Right ventricle myocardium superior (tissue), 1 donor: ENCODE results near the gene VDAC1. TPM values are rescaled to one million over a fixed set of nuclear protein-coding genes. Genes with fewer than 3 reads are reported as not detected.

Source experiments
- ATAC-seq: fragments of 200-7000 bp; cut with Tn5 transposase; one replicate; pipeline ENCODE4 v1.9.1; 2020; ENCODE audit warnings: mild to moderate bottlenecking; ENCODE audit not compliant: poor library complexity
- DNase-seq: peaks from one replicate; pipeline ENCODE4 v3.0.0-alpha.2; 2020
- intact Hi-C: fragments of 100-400 bp; cut with DNase I; formaldehyde crosslinking; loops from one replicate; pipeline ENCODE4 v1.11.2; 2022
- total RNA-seq: library from RNA; stranded (reverse); fragmentation: NEBNext Ultra II Directional; extraction: Animal tissue kit (Norgen Biotek cat#: 25700); gene quantifications from one replicate; pipeline ENCODE4 v1.2.1, GENCODE V29; 2021
- donor health status: DM: no; HTN: yes; CAD: no; lungs with severe emphysema.

The VDAC1 gene
- total RNA-seq, 1 donor from 2014 or later, result 475 TPM

DNA sequence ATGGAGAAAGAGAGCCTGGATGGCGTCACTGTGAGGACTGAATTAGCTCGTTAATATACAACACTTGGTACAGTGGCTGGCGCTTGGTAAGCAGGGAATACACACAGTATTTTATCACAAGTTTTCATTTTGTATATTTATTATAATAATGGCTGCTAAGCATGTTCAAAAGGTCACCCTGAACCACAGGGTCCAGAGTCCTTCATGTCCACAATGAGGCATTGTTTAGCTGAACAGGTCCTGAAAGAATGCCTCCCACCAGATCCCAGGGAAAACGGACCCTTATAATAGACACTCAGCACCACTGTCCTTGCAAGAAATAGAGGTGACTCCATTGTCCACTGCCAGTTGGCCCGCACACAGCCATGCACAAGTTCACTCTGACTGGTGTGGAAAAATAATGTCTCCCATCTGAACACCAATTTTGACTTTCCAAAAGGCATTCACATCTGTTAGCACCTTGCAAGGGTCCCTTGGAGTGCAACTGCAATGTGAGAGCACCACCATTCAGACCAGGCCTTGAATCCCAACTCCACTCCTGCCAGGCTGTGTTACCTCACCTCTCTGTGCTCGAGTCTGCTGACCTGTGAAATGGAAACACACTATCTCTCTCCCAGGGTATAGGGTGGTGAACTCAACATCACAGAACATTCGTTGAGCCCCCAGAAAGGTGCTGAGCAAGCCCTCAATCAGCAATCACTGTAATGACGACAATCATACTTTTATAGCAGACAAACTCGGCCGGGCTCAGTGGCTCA lies 3.9 kb downstream of the VDAC1 start:
- intact Hi-C loops, result no loop called here
- DNase-seq, result peak; percentile 20
- ATAC-seq, result no peak

DNA sequence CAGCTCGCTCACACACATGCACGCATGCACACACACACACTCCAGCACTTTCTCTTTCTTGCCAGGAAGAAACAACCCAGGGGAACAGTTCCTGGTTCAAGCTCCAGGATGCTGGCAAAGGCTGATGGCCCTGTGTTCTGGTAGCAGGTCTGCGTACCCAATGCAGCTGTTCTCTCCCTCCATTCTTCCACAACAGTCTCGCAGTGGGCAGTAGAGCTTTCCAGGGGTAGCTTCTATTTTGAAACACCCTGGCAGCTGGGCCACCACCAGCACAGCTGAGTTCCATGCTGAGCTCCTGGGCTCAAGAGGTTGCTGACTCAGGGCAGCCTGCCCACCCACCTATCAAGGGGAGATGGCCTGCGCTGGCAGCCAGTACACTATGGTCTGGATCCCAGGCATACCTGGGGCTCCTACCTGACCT lies 4.7 kb downstream of the VDAC1 start:
- intact Hi-C loops, result no loop called here
- ATAC-seq (peak; percentile 14), DNase-seq (peak; percentile 65)

DNA sequence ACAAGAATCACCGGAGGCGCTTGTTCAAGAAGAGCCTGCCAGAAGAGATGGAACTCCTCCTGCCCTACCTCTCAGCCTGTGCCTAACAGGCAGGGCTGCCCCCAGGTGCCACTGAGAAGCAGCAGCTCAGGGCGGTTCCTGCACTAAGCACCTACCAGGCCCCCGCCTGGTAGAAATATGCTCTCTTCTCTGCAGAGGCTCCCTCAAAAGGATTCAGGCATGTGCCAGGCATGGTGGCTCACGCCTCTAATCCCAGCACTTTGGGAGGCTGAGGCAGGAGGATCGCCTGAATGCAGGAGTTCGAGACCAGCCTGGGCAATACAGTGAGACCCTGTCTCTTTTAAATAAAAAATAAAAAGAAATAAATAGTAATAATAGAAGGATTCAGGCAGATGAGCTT lies 6.0 kb downstream of the VDAC1 start:
- ATAC-seq, result no peak

DNA sequence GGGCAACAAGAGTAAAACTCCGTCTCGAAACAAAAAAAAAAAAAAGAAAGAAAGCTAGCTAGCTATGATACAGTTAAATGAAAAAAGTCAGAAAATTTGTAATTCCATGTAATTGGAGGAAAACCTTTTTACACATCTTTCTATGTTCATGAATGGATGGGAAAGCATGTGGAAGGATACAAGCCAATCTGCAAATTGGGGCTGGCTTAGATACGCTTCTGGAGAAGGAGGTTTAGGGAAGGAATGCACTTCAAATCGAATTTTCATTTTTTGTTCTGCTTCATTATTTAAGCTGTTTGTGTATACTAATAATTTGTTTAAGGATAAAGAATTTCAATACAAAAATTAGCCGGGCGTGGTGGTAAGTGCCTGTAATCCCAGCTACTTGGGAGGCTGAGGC lies 6.7 kb downstream of the VDAC1 start:
- DNase-seq, result no peak
- intact Hi-C loops, result no loop called here
- ATAC-seq, result no peak

More for the DNA sequence above, 6.0 kb downstream of the VDAC1 start:
- DNase-seq, result no peak
- intact Hi-C loops, result no loop called here

DNA sequence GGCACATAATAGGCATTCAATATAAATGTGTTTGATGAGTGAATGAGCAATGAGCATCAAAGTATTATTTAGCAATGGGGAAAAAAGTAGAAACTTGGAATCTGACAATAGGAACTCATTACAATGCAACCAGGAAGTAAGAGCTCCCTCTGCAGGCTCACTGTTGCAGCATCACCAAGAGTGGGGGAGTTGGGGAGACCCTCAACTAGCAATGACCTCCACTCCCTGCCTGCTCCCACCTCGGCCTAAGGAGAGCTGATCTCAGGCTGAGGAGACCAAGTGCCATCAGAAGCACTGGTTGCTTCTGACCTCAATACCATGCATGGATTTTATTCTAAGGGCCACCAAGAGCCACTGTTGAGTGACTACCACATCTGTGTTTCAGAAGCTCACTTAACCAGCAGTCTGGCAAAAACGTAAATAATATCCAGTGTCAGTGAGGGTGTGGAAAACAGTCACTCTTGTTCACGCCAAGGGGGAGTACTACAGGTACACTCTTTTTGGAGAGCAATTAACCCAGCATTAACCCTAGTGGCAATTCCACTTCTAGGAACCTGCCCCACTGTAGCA lies 8.0 kb downstream of the VDAC1 start:
- DNase-seq (no peak), ATAC-seq (no peak)
- intact Hi-C loops, result no loop called here

DNA sequence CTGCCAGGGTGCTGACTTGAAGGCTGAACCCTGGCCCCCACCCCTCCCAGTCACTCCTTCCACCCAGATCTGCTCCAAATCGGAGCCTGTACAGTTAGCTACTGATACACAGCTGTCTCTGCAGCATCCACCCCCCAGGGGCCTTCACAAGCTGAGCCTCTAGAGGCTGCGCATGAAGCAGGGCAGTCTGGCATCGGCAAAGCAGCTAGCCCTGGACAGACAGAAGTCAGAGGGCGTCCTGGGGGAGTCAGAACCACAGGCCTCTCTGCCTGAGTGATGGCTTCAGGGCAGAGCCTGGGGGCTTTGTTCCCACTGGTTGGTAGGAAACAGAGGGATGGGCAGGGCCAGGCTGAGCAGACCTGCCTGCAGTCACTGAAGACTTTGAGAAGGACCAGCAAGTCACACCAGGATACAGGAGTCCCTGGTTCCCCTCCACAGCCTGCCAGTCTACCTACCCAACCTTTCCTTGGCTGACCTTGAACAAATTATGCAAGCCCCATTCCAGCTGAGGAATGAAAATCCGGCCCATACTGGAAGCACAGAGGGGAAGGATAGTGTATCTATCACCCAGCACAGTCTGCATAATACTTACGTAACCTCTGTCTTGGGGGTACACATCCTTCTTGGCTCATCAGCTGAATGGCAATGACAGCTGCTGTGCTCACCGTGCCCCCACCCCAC lies 8.8 kb downstream of the VDAC1 start:
- intact Hi-C loops, result no loop called here
- ATAC-seq (peak; percentile 14), DNase-seq (no peak)

DNA sequence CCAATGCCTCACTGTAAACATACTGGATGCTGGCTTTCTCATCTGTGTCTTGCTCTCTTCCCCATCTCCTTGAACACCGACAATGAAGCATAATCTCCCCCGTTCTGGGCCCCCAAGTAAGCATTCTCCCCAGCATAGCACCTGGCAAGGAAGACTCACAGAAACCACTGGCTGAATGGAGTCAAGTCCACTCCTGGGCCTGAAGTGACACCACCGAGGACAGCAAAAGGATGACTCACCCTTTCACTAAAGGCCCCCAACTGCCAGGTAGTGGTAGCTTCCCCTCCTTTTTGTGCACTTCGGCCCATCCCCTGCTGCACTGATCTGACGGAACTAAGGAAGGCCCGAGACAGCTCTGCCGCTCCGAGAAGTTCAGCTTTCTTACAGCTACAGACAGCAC lies 9.4 kb downstream of the VDAC1 start:
- DNase-seq (no peak), ATAC-seq (peak; percentile 4)
- intact Hi-C loops, result no loop called here

DNA sequence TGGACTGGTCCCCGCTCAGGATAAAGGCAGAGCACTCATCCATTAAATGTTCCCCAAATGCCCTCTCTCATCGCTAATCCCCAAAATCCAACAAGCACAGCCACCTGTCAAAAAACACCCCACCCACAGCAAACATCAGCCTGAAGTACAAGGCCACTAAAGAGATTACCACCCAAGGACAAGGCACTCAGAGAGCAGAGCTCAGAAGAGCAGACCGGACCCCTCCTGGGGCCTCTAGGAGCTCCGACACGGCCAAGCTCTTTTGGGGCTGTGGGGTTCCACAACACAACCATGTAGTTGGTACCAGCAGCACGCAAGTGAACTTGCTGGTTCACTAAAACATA lies 9.8 kb downstream of the VDAC1 start:
- ATAC-seq, result peak; percentile 4
- intact Hi-C loops, result no loop called here

DNA sequence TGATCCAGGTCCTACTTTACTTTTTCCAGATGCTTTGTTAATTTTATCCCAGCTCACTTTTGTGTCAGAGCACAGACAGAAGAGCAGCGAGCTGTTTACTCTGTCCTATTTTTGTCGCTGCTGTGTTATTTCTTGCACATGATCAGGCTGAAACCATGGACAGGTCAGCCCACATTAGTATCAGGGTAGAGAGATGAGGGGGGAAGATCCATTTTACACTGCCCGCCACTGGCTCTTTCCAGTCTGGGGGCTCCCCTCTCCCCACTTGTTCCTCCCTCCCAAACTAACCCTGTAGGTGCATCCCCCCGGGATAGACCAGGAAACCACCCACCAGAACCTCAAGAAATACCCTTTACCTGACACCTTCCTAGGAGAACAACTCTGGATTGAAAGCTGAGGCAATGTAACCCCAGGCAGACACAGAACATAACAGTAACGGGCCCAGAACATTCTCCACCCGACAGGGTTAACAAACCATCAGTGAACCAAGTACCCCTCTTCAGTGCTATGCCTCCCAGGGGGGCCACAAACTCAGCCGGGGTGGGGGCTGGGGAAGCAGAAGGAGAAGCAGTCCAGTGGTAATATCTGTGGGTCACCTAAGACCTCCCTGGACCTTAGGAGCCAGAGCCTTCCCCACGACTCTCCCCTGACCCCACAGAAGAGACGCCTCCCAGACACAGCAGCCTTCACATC lies 10.3 kb downstream of the VDAC1 start:
- DNase-seq (no peak), ATAC-seq (peak; percentile 58)
- intact Hi-C loops, result no loop called here

More for the DNA sequence above, 9.8 kb downstream of the VDAC1 start:
- no peak for DNase-seq

DNA sequence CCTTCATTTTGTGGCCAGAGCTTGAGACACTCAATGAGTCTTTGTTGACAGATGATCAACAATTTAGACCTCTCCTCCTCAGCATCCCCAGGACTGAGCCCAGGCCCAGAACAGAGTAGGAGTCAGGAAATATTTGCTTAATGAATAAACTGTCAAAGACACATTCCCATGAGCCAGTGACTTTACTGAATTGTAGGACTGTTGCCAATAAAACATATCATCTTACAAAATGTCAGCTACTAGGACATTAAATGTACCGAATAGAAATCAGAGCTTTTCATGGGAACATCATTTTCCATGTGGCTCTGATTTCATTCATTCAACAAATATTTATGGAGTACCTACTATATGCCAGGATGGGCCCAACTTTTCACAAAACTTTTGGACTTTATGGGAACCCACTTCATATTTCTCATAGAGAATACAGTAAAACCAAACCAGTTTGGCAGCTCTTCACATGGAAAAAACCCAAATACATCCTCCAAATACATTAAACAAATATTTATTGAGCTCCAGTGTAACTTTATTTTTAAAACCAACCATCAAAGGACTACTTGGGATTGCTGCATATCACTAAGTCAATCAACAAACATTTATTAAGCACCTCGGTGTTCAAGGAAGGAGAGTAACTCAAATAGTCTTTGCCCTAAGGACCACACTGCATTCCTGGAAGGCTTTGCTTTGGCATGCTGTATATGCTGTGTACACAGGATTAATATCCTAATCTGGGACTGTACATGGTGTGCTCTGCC lies 11.4 kb downstream of the VDAC1 start:
- DNase-seq (no peak), ATAC-seq (no peak)
- intact Hi-C loops, result no loop called here

DNA sequence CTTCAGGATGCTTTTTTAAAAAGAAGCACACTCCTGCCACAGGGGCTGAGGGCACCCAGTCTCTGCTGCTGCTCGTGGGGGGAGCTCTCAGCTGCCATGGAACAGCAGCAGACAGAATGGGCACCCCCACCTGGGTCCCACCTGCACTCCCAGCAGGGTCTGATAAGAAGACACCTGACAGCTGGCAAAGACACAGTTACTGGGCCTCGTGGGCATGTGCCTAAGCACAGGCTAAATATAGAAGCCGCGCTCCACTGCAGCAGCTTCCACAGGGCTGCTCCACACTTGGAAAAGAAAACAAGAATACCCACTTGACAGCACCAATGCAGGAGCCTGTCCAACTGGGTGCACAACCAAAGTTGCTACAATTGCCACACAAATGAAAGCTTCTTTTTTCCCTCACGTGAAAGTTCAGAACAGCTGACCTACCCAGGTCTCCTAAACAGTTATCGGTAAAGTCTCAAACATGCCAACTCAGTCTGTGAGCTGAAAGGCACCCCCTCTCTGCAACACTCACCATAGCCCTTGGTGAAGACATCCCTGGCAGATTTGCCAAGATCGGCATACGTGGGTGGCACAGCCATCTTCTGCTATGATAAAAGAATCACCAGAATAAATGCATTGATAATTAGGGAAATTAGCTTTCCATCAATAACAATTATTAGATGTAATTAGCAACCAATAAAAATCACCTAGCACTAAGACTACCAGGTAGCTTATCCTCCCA lies 12.2 kb downstream of the VDAC1 start:
- intact Hi-C loops, result no loop called here
- ATAC-seq (peak; percentile 69), DNase-seq (peak; percentile 64)

DNA sequence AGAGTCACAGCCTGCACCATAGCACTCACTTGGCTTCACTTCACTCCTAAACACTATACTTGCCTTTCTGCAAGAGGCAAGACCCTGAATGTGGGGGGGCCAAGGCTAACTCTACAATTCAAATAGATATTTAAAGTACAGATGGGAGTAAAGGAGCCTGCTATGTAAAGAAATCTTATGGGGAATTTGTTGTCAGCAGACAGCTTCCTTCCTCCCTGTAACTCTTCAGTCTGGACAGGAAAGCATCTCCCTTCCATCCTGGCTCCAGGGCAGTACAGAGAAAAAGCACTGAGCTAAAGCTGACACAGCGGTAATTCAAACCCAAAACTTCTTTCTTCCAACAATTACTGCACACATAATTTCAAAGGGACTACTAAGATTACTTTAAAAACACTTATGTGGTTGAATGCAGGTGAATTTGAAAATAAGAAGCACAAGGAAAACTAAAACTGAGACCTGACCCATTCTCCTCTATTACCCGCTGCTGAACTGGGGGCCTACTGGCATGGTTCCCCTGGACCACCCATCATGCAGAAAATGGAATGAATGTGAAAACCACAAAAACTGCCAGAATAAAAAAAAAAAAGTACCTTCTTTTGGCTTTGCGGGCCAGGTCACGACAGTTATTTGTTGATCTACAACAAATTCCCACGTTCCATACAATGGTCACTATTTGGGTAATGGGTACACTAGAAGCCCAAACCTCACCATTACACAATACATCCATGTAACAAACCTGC lies 13.4 kb downstream of the VDAC1 start:
- ATAC-seq (no peak), DNase-seq (no peak)
- intact Hi-C loops, result no loop called here

DNA sequence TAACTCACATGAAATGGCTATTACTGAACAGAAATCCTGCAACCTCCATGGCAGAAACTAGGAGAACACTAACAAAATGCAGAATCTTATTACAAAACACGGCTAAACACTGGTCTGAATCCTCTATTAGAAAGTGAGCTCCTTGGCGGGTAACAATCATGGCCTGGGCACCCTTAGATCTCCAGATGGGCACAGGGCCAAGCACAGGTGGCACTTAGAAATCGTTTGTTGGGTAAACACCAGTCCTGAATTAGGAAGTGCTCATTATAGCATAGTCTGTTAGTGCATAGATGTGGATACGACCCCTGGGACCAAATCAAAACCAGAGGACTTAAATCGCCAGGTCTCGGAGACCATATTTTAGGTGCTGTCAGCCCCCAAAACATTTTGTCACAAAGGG lies 14.4 kb downstream of the VDAC1 start:
- no peak for ATAC-seq
- no peak for DNase-seq
- intact Hi-C loops, result no loop called here

DNA sequence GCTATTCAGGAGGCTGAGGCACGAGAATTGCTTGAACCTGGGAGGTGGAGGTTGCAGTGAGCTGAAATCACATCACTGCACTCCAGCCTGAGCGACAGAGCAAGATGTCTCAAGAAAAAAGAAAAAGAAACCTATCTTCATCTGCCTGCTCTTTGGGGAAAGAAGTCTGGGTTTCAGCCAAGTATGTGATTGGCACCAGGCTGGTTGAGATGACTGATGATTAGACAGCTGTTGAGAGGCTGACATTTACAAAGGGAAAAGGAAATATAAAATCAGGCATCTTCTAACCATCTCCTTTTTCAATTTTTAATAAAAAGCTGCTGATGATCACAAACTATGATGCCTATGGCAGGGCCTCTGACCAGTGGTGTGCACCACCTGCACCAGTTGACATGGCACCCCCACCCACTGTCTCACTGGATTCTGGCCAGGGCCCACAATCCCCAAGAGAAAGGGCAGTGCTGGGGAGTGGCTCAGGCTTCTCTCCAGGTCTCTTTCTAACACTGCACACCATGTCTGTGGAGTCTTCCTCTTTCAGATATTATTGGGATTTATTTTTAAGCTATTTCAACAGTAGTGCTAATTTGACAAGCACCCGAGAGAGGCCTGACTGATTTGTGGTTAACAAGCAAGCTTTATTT lies 19.1 kb downstream of the VDAC1 start:
- no peak for DNase-seq
- no peak for ATAC-seq
- intact Hi-C loops, result no loop called here

DNA sequence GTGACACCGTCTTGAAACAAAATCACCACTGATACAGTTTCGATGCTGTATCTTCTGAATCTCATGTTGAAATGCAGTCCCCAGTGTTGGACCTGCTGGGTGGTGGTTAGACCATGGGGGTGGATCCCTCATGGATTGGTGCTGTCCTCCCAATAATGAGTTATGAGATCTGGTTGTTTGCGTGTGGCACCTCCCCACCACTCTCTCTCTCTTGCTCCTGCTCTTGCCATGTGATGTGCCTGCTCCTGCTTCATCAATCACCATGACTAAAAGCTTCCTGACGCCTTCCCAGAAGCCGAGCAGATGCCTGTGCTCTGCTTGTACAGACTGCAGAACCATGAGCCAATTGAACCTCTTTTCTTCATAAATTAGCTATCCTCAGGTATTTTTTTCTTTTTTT lies 21.1 kb downstream of the VDAC1 start:
- ATAC-seq, result no peak
- intact Hi-C loops, result no loop called here

DNA sequence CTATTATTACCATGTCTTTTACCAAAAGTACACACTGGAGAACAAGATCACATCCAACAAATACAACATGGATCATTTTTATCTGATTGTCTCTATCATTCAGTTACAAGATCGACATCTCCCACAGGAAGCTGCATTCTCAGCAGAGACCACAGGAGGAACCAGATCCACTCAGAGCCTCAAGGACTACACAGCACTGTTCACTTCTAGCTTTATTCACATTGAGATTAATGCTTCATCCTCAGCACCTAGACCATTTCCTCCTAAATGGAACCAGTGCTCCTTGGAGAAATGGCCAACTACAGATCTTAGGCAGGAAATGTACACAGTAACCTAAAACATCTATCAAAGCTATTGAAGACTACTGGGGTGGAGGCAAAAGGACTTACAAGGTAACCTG lies 23.1 kb downstream of the VDAC1 start:
- ATAC-seq (no peak), DNase-seq (no peak)
- intact Hi-C loops, result no loop called here

More for the DNA sequence above, 21.1 kb downstream of the VDAC1 start:
- DNase-seq, result no peak

DNA sequence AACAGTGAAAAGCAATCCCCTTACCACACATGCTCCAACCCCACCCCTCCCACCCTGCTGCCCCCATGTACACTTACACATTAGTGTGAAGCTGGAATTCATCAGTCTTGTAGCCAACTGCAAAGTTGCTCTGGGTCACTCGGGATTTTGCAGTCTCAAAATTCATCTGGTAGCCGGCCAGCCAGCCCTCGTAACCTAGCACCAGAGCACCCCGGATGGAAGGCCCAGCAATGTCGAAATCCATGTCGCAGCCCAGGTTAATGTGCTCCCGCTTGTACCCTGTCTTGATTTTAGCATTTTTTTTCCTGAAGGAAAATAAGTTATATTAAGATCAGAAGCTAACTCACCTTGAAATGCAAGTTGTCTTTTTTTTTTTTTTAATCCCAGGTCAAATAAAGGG lies 24.1 kb downstream of the VDAC1 start:
- ATAC-seq (peak; percentile 6), DNase-seq (no peak)
- intact Hi-C loops, result no loop called here
